ENCODE measurements around the gene IGFN1. TPM values are rescaled to one million over a fixed set of nuclear protein-coding genes. Genes with fewer than 3 reads are reported as not detected.

The IGFN1 gene
- total and polyA plus RNA-seq, 2 donors from 2014 or later: 2.8 TPM; not detected in 1

DNA sequence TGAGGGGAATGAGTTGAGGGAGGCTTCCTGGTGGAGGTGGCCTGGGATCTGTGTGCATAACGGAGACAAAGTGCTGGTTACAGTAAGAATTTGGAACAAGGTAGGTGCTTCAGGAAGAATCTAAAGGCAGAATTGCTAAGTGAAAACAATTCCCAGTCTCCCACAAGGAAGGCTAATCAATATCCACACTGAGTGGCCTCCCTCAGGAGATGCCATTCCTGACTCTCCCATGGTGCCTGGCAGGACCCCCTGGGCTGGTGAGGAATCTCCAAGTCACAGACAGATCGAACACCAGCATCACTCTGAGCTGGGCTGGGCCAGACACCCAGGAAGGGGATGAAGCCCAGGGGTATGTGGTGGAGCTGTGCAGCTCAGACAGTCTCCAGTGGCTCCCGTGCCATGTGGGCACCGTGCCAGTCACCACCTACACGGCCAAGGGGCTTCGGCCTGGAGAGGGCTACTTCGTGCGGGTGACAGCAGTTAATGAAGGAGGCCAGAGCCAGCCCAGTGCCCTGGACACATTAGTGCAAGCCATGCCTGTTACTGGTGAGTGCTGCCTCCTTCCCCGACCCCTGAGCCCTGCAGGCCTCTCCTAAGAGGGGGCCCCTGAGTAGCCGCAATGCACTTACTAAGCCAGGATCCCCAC, 30.7 kb downstream of the IGFN1 start:
- FAIRE-seq (no peak), DNase-seq (peak in 2 of 5 donors; percentile 34 to 64)
- Histone ChIP-seq H3K36me3 (ENCODE audit: control insufficient read depth in 2 of 3, insufficient read depth in 3 of 3, low read length in 3 of 3) (no peaks in the 10 kb centered on the region), H3K4me3 (ENCODE audit: low read length in 3 of 3) (no peak overlapping the region), H3K9ac (ENCODE audit: low read length in 3 of 3) (no peak overlapping the region), H3K4me1 (ENCODE audit: control insufficient read depth in 2 of 3, insufficient read depth in 2 of 3, low read depth in 1 of 3, low read length in 3 of 3) (no peaks in the 10 kb centered on the region), H3K27ac (ENCODE audit: low read depth in 2 of 2, low read length in 2 of 2) (no peak overlapping the region), H3K27me3 (ENCODE audit: control insufficient read depth, insufficient read depth, low read length) (no peaks in the 10 kb centered on the region), H3K9me3 (ENCODE audit: control insufficient read depth in 2 of 3, insufficient read depth in 1 of 3, low read length in 3 of 3) (no peaks in the 10 kb centered on the region)
- TF ChIP-seq, protein P1, sequence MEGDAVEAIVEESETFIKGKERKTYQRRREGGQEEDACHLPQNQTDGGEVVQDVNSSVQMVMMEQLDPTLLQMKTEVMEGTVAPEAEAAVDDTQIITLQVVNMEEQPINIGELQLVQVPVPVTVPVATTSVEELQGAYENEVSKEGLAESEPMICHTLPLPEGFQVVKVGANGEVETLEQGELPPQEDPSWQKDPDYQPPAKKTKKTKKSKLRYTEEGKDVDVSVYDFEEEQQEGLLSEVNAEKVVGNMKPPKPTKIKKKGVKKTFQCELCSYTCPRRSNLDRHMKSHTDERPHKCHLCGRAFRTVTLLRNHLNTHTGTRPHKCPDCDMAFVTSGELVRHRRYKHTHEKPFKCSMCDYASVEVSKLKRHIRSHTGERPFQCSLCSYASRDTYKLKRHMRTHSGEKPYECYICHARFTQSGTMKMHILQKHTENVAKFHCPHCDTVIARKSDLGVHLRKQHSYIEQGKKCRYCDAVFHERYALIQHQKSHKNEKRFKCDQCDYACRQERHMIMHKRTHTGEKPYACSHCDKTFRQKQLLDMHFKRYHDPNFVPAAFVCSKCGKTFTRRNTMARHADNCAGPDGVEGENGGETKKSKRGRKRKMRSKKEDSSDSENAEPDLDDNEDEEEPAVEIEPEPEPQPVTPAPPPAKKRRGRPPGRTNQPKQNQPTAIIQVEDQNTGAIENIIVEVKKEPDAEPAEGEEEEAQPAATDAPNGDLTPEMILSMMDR (IDR thresholded peaks at IDR 0.05; ENCODE audit: borderline replicate concordance, extremely low read depth, insufficient read depth): no peak
- intact Hi-C loops (cut with DNase I): no loop called here

DNA sequence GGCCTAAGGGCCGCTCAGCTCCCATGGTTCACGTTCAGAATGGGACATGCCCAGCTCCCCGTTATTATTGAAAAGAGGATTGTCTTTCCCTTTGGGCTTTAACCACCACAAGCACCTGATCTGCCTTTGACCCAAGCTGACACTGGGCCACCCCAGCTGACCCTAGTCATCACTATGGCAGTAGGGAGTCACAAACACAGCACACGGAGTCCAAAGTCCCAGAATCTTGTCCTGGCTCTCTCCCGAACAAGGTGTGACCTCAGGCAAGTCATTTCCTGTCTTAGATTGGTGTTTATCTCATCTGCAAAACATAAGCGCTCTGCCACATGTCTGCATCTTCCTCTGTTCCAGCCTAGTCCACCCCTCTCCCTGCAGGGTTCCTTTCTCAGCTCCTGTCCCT, 31.5 kb downstream of the IGFN1 start:
- Histone ChIP-seq H3K27me3 (ENCODE audit: control insufficient read depth, insufficient read depth, low read length) (no peaks in the 10 kb centered on the region), H3K27ac (ENCODE audit: low read depth in 2 of 2, low read length in 2 of 2) (no peak overlapping the region), H3K4me1 (ENCODE audit: control insufficient read depth in 2 of 3, insufficient read depth in 2 of 3, low read depth in 1 of 3, low read length in 3 of 3) (no peaks in the 10 kb centered on the region), H3K9ac (ENCODE audit: low read length in 3 of 3) (no peak overlapping the region), H3K9me3 (ENCODE audit: control insufficient read depth in 2 of 3, insufficient read depth in 1 of 3, low read length in 3 of 3) (no peaks in the 10 kb centered on the region), H3K4me3 (ENCODE audit: low read length in 3 of 3) (no peak overlapping the region), H3K36me3 (ENCODE audit: control insufficient read depth in 2 of 3, insufficient read depth in 3 of 3, low read length in 3 of 3) (no peaks in the 10 kb centered on the region)
- TF ChIP-seq, protein P1 (IDR thresholded peaks at IDR 0.05; ENCODE audit: borderline replicate concordance, extremely low read depth, insufficient read depth): no peak
- DNase-seq (peak in 1 of 5 donors; percentile 9), FAIRE-seq (no peak)
- intact Hi-C loops (cut with DNase I): no loop called here

DNA sequence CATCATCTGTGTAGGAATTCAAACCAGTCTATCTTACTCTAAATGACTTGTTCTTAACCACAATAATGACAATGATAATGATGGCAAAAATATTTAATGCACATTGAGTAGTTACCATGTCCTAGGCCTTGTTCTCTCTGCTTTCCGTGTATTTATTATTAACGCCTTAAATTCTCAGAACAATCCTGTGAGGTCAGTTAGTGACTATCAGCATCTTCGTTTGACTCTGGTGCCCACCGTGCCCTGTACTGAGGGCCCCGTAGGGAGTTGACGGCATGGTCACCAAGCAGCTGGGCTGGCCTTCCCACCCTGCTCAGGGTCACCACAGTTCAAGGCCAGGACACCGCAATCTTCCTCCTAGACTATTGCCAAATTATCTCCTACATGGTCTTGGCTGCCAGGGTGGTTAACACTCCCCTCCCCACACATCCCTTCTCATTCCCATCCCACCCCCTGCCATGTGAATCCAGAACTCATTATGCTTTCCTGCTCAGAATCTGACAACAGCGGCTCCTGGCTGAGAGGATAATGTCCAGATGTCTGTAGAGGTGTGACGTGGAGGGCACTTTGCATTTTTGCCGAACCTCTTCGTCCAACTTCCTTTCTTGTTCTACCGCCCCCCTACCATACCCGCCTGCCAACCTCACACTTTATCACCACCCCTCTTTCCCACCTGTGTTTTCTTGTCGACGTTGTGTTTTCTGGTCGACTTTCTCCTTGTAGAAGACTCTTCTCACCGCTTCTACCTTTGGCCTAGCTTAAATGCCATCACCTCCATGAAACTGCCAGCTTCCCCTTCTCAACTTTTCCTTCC, 33.4 kb downstream of the IGFN1 start:
- TF ChIP-seq, protein P1 (IDR thresholded peaks at IDR 0.05; ENCODE audit: borderline replicate concordance, extremely low read depth, insufficient read depth): no peak
- Histone ChIP-seq H3K9ac (ENCODE audit: low read length in 3 of 3) (no peak overlapping the region), H3K4me3 (ENCODE audit: low read length in 3 of 3) (no peak overlapping the region), H3K9me3 (ENCODE audit: control insufficient read depth in 2 of 3, insufficient read depth in 1 of 3, low read length in 3 of 3) (no peaks in the 10 kb centered on the region), H3K36me3 (ENCODE audit: control insufficient read depth in 2 of 3, insufficient read depth in 3 of 3, low read length in 3 of 3) (no peaks in the 10 kb centered on the region), H3K4me1 (ENCODE audit: control insufficient read depth in 2 of 3, insufficient read depth in 2 of 3, low read depth in 1 of 3, low read length in 3 of 3) (no peaks in the 10 kb centered on the region), H3K27ac (ENCODE audit: low read depth in 2 of 2, low read length in 2 of 2) (no peak overlapping the region), H3K27me3 (ENCODE audit: control insufficient read depth, insufficient read depth, low read length) (no peaks in the 10 kb centered on the region)
- intact Hi-C loops (cut with DNase I): no loop called here
- DNase-seq: peak in 2 of 5 donors; percentile 16 to 18
- FAIRE-seq: no peak
